HEK293 (cell line): Measurements from ENCODE around the gene COL18A1.

Source experiments
- CTCF ChIA-PET: fragments of 350-600 bp; formaldehyde crosslinking; extraction: SDS; loops from one replicate; lab custom pipeline; 2021; ENCODE audit warnings: antibody characterized with exemption; lab: Yijun Ruan, JAX
- POLR2A ChIA-PET: fragments of 300-600 bp; formaldehyde crosslinking; extraction: SDS; loops from one replicate; lab custom pipeline; 2020; ENCODE audit warnings: antibody characterized with exemption, inconsistent platforms; lab: Yijun Ruan, JAX
- H3K27ac ChIP-seq: fragments of 200-500 bp; sonication (Bioruptor generic); 2 replicates; pipeline ENCODE4 v1.5.1; 2014; ENCODE audit warnings: low read depth, low read length, control low read depth, inconsistent platforms; ENCODE audit errors: extremely low read depth
- H3K36me3 ChIP-seq, 2 experiments: fragments of 200-500 bp in 1 of 2; sonication (Bioruptor generic) in 1 of 2; 1 replicate in 1 of 2; 2 replicates in 1 of 2; pipeline ENCODE4 v1.5.1; 2014 to 2017; ENCODE audit warnings: inconsistent platforms in 2 of 2, low read length in 2 of 2; ENCODE audit not compliant: control insufficient read depth in 2 of 2, insufficient read depth in 1 of 2
- H3K4me1 ChIP-seq: fragments of 200-500 bp; sonication (Bioruptor generic); 2 replicates; pipeline ENCODE4 v1.5.1; 2014; ENCODE audit warnings: mild to moderate bottlenecking, low read length, inconsistent platforms; ENCODE audit not compliant: control insufficient read depth, insufficient read depth
- H3K4me3 ChIP-seq: 2 replicates; pipeline ENCODE4 v1.5.1; 2011; ENCODE audit warnings: low read depth, mild to moderate bottlenecking, control low read depth, low read length, moderate library complexity
- H3K9me3 ChIP-seq: fragments of 200-500 bp; sonication (Bioruptor generic); 2 replicates; pipeline ENCODE4 v1.5.1; 2014; ENCODE audit warnings: low read depth, low read length, inconsistent platforms; ENCODE audit not compliant: control insufficient read depth, insufficient read depth
- PATZ1 ChIP-seq: fragments of 450-650 bp; formaldehyde crosslinking; IDR thresholded peaks from 2 replicates; pipeline ENCODE4 v1.5.1; 2016; ENCODE audit warnings: missing biosample characterization, missing genetic modification characterization
- ZBTB49 ChIP-seq: fragments of 450-650 bp; formaldehyde crosslinking; IDR thresholded peaks from 2 replicates; pipeline ENCODE4 v1.5.1; 2016; ENCODE audit warnings: missing biosample characterization, missing genetic modification characterization, low read depth
- ZBTB7A ChIP-seq: fragments of 450-650 bp; formaldehyde crosslinking; IDR thresholded peaks from 2 replicates; pipeline ENCODE4 v1.5.1; 2016; ENCODE audit warnings: low read depth, missing biosample characterization, missing genetic modification characterization
- ZFP69B ChIP-seq: fragments of 450-650 bp; formaldehyde crosslinking; IDR thresholded peaks from 2 replicates; pipeline ENCODE4 v1.5.1; 2016; ENCODE audit warnings: missing biosample characterization, missing genetic modification characterization
- ZIC2 ChIP-seq: fragments of 450-650 bp; formaldehyde crosslinking; IDR thresholded peaks from 2 replicates; pipeline ENCODE4 v1.5.1; 2016; ENCODE audit warnings: missing biosample characterization, missing genetic modification characterization
- ZNF184 ChIP-seq: fragments of 450-650 bp; IDR thresholded peaks from 2 replicates; pipeline ENCODE4 v1.5.1; 2018; ENCODE audit warnings: missing biosample characterization, mild to moderate bottlenecking, missing genetic modification characterization
- ZNF391 ChIP-seq: fragments of 450-650 bp; formaldehyde crosslinking; IDR thresholded peaks from 2 replicates; pipeline ENCODE4 v1.5.1; 2016; ENCODE audit warnings: low read depth, missing biosample characterization, missing genetic modification characterization, borderline replicate concordance
- ZNF600 ChIP-seq: fragments of 450-650 bp; formaldehyde crosslinking; IDR thresholded peaks from 2 replicates; pipeline ENCODE4 v1.5.1; 2016; ENCODE audit warnings: missing biosample characterization, missing genetic modification characterization
- ZNF677 ChIP-seq: fragments of 450-650 bp; IDR thresholded peaks from 2 replicates; pipeline ENCODE4 v1.5.0; 2018; ENCODE audit warnings: missing biosample characterization, mild to moderate bottlenecking, missing genetic modification characterization, moderate library complexity
- ZNF692 ChIP-seq: fragments of 450-650 bp; formaldehyde crosslinking; IDR thresholded peaks from 2 replicates; pipeline ENCODE4 v1.5.1; 2016; ENCODE audit warnings: missing biosample characterization, missing genetic modification characterization
- ZNF76 ChIP-seq: fragments of 450-650 bp; formaldehyde crosslinking; IDR thresholded peaks from 2 replicates; pipeline ENCODE4; 2016; ENCODE audit warnings: low read depth, missing biosample characterization, missing genetic modification characterization, borderline replicate concordance

COL18A1 gene

DNA sequence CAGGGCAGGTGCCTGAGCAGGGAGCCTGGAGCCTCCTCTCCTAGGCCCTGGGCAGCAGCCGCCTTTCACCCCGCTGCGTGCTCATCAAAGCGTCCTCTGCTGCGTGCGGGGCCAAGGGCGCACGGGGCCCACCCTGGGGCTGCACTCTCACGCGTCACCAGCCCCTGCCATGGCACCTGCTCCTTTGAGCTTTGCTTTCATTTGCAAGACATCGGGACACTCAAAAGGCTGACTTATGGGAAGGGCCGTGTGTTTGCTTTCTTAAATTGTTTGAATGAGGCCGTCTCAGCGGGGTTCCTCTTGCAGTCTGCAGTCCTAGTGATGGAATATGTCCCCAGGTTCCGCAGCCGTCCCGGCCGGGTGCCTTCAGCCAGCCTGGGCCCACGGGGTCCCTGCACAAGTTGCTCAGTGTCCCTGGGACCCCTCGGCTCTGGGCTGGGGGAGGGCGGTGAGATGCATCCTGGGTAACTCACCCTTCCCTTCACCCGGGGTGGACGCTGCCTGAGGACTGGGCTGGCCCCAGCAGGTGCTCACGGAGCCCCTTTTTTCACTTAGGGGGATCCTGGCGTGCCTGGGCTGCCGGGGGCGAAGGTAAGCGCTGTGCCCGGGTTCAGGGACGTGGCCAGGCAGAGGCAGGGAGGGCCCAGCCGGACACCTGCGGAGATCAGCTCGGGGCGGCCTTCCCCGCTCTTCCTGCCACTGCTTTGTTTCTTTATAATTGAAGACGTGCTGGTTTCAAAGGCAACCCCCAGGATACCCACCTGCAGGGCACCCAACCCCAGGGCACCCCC is 84.2 kb downstream of the COL18A1 start:
- no peak overlapping the region for H3K4me3 ChIP-seq
- no peak for TF ChIP-seq ZNF184 (tag by site-specific recombination)
- TF ChIP-seq ZNF600 (tag by site-specific recombination): peak; percentile 86
- no peak for TF ChIP-seq ZNF677 (tag by site-specific recombination)
- peak; percentile 65; the same call in 1 of the 2 replicates for TF ChIP-seq ZNF76 (tag by site-specific recombination)
- TF ChIP-seq ZIC2 (tag by site-specific recombination): peak; percentile 85
- TF ChIP-seq ZNF692 (tag by site-specific recombination): peak; percentile 16; the same call in 1 of the 2 replicates
- TF ChIP-seq ZBTB49 (tag by site-specific recombination): no peak
- peak; percentile 63; the same call in 1 of the 2 replicates for TF ChIP-seq ZFP69B (tag by site-specific recombination)
- TF ChIP-seq PATZ1 (tag by site-specific recombination): 0 out of 2 replicates have a peak, but pooled peaks have one; percentile 37
- peaks cover 0 to 9% of the 10 kb centered on the region in 2 experiments; a peak in 1 of 3 replicates for H3K36me3 ChIP-seq
- POLR2A ChIA-PET: no interaction called here
- H3K4me1 ChIP-seq: peaks cover 4% of the 10 kb centered on the region; the same call in 1 of the 2 replicates
- H3K27ac ChIP-seq: no peak overlapping the region
- H3K9me3 ChIP-seq: no peaks in the 10 kb centered on the region
- CTCF ChIA-PET: no interaction called here

- ChIA-PET CTCF (no interaction called here), POLR2A (no interaction called here)
Observed at GRCh38 chr21:45489722-45489982, 84.7 kb downstream of the COL18A1 start.

GRCh38 chr21:45490049-45490731 is 85.2 kb downstream of the COL18A1 start:
- no peaks in the 10 kb centered on the region for H3K9me3 ChIP-seq
- CTCF ChIA-PET: no interaction called here
- TF ChIP-seq ZBTB7A (tag by site-specific recombination): no peak
- H3K27ac ChIP-seq: no peak overlapping the region
- no peak overlapping the region for H3K4me3 ChIP-seq
- peaks cover 0 to 8% of the 10 kb centered on the region in 2 experiments; a peak in 1 of 3 replicates for H3K36me3 ChIP-seq
- POLR2A ChIA-PET: no interaction called here
- H3K4me1 ChIP-seq: peaks cover 4% of the 10 kb centered on the region; the same call in 1 of the 2 replicates

More at GRCh38 chr21:45489722-45489982, 84.7 kb downstream of the COL18A1 start:
- no peak for TF ChIP-seq ZNF391 (tag by site-specific recombination)
- no peak overlapping the region for H3K27ac ChIP-seq
- H3K9me3 ChIP-seq: no peaks in the 10 kb centered on the region
- peaks cover 4% of the 10 kb centered on the region; the same call in 1 of the 2 replicates for H3K4me1 ChIP-seq
- no peak overlapping the region for H3K4me3 ChIP-seq
- peaks cover 0 to 3% of the 10 kb centered on the region in 2 experiments; a peak in 1 of 3 replicates for H3K36me3 ChIP-seq
